ENCODE data around the gene XPO4. TPM values are rescaled to one million over a fixed set of nuclear protein-coding genes. Genes with fewer than 3 reads are reported as not detected.
"Not testable (repeated sequence)": the region's sequence is repeated elsewhere in the genome, so short reads cannot be mapped to it uniquely, and the experiment has no call there.

The XPO4 gene
- total and polyA plus RNA-seq, 7 donors: 1.8 to 26.8 (median 15.6) TPM

- 97 to 98% methylated on average over 2 of the region's 2 CpGs for WGBS, 2 donors
- intact Hi-C loops (cut with DNase I): no loop called here
- Histone ChIP-seq H3K27ac (no peak overlapping the region), H3K27me3 (no peaks in the 10 kb centered on the region), H3K4me3 (no peak overlapping the region), H3K4me1 (peaks cover 0 to 19% (median 16%) of the 10 kb centered on the region in 4 donors), H3K9me3 (no peaks in the 10 kb centered on the region), H3K36me3 (no peaks in the 10 kb centered on the region)
- TF ChIP-seq EP300 (IDR thresholded peaks at IDR 0.05) (no peak), POLR2A (IDR thresholded peaks at IDR 0.05) (no peak), POLR2AphosphoS5 (IDR thresholded peaks at IDR 0.05) (no peak)
- TF ChIP-seq, protein P1, sequence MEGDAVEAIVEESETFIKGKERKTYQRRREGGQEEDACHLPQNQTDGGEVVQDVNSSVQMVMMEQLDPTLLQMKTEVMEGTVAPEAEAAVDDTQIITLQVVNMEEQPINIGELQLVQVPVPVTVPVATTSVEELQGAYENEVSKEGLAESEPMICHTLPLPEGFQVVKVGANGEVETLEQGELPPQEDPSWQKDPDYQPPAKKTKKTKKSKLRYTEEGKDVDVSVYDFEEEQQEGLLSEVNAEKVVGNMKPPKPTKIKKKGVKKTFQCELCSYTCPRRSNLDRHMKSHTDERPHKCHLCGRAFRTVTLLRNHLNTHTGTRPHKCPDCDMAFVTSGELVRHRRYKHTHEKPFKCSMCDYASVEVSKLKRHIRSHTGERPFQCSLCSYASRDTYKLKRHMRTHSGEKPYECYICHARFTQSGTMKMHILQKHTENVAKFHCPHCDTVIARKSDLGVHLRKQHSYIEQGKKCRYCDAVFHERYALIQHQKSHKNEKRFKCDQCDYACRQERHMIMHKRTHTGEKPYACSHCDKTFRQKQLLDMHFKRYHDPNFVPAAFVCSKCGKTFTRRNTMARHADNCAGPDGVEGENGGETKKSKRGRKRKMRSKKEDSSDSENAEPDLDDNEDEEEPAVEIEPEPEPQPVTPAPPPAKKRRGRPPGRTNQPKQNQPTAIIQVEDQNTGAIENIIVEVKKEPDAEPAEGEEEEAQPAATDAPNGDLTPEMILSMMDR (IDR thresholded peaks at IDR 0.05): no peak
- DNase-seq: no peak
These were observed 24.6 kb downstream of the XPO4 start for GRCh38 chr13:20877902-20878301.

- DNase-seq; intact Hi-C loops (cut with DNase I); H3K27me3 ChIP-seq; H3K4me3 ChIP-seq; H3K9me3 ChIP-seq; H3K27ac ChIP-seq; H3K36me3 ChIP-seq: not testable (repeated sequence)
- WGBS, 2 donors: 96 to 97% methylated on average over 5 of the region's 5 CpGs
- H3K4me1 ChIP-seq: peaks cover 0 to 15% (median 14%) of the 10 kb centered on the region in 4 donors
These were observed 25.7 kb downstream of the XPO4 start for GRCh38 chr13:20876802-20877201.

GRCh38 chr13:20874439-20874838, 28.1 kb downstream of the XPO4 start:
- H3K9me3 ChIP-seq; DNase-seq; H3K4me3 ChIP-seq; intact Hi-C loops (cut with DNase I); H3K27ac ChIP-seq; H3K27me3 ChIP-seq; H3K36me3 ChIP-seq: not testable (repeated sequence)
- 92 to 93% methylated on average over 8 of the region's 8 CpGs for WGBS, 2 donors
- H3K4me1 ChIP-seq: peaks cover 0 to 15% (median 14%) of the 10 kb centered on the region in 4 donors

DNA sequence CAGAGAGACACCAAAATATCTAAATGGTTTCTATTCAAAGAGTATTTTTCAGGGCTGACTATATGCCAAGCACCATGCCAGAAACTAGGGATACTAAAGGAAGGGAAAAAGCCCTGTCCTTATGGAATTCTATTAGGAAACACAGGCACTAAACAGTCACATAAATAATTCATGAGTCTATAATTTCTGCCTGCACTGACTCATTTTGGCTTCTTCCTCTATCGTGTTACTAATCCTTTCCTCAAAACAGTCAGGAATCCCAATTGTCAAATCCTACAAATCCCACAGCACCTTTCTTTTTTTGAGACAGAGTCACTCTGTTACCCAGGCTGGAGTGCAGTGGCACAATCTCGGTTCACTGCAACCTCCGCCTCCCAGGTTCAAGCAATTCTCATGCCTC, 29.2 kb downstream of the XPO4 start:
- intact Hi-C loops (cut with DNase I): no loop called here
- TF ChIP-seq POLR2A (IDR thresholded peaks at IDR 0.05) (no peak), EP300 (IDR thresholded peaks at IDR 0.05) (no peak), POLR2AphosphoS5 (IDR thresholded peaks at IDR 0.05) (no peak)
- TF ChIP-seq, protein P1 (IDR thresholded peaks at IDR 0.05): no peak
- WGBS, 2 donors: 83 to 92% methylated on average over 3 of the region's 3 CpGs
- Histone ChIP-seq H3K27ac (no peak overlapping the region), H3K9me3 (no peaks in the 10 kb centered on the region), H3K4me3 (no peak overlapping the region), H3K36me3 (no peaks in the 10 kb centered on the region), H3K4me1 (peaks cover 0 to 15% (median 14%) of the 10 kb centered on the region in 4 donors), H3K27me3 (no peaks in the 10 kb centered on the region)
- no peak for DNase-seq

- Histone ChIP-seq H3K9me3 (no peaks in the 10 kb centered on the region), H3K36me3 (no peaks in the 10 kb centered on the region), H3K27me3 (no peaks in the 10 kb centered on the region), H3K27ac (no peak overlapping the region), H3K4me3 (no peak overlapping the region), H3K4me1 (peaks cover 0 to 23% (median 20%) of the 10 kb centered on the region in 4 donors)
- DNase-seq: no peak
- intact Hi-C loops (cut with DNase I): no loop called here
- 95% methylated on average over 4 of the region's 4 CpGs for WGBS, 2 donors
- TF ChIP-seq POLR2A (IDR thresholded peaks at IDR 0.05) (no peak), EP300 (IDR thresholded peaks at IDR 0.05) (no peak), POLR2AphosphoS5 (IDR thresholded peaks at IDR 0.05) (no peak)
- TF ChIP-seq, protein P1 (IDR thresholded peaks at IDR 0.05): no peak
These were observed 31.7 kb downstream of the XPO4 start for GRCh38 chr13:20870829-20871228.

GRCh38 chr13:20869540-20869939, 33.0 kb downstream of the XPO4 start:
- Histone ChIP-seq H3K27me3 (no peaks in the 10 kb centered on the region), H3K4me3 (no peak overlapping the region), H3K9me3 (no peaks in the 10 kb centered on the region), H3K27ac (no peak overlapping the region), H3K4me1 (peaks cover 0 to 26% (median 24%) of the 10 kb centered on the region in 4 donors), H3K36me3 (no peaks in the 10 kb centered on the region)
- TF ChIP-seq, protein P1 (IDR thresholded peaks at IDR 0.05): no peak
- no peak for TF ChIP-seq EP300 (IDR thresholded peaks at IDR 0.05)
- DNase-seq: no peak
- intact Hi-C loops (cut with DNase I): loop anchor here (5.0 kb wide), 1 partner anchor 157 kb away; no protein-coding TSS in a partner anchor
- 90 to 93% methylated on average over 2 of the region's 2 CpGs for WGBS, 2 donors

All from sigmoid colon (tissue), 7 donors.